Measurements from ENCODE around the gene GRPEL2.

- TF ChIP-seq CTCF (IDR thresholded peaks at IDR 0.05) (no peak), POLR2A (IDR thresholded peaks at IDR 0.05) (no peak)
Measured at GRCh38 chr5:149379818-149380374, 34.6 kb downstream of the GRPEL2 start.
